H9 (cell line): Measurements from ENCODE around the gene WNT7B. TPM values are rescaled to one million over a fixed set of nuclear protein-coding genes. Genes with fewer than 3 reads are reported as not detected.

Experiments used
- DNase-seq: peaks from one replicate; pipeline ENCODE4 v3.0.0-alpha.2; 2017
- H2AFZ ChIP-seq: one replicate; pipeline ENCODE4 v1.6.1; 2013; ENCODE audit warnings: mild to moderate bottlenecking, low read length, control low read depth, moderate library complexity
- H2AK5ac ChIP-seq: 2 replicates; pipeline ENCODE4 v1.6.1; 2013; ENCODE audit warnings: low read length, control low read depth, mixed read lengths; ENCODE audit not compliant: insufficient read length
- H2BK120ac ChIP-seq: one replicate; pipeline ENCODE4 v1.6.1; 2013; ENCODE audit warnings: low read depth, mild to moderate bottlenecking, low read length, control low read depth, inconsistent platforms; ENCODE audit not compliant: poor library complexity, severe bottlenecking
- H2BK12ac ChIP-seq: 2 replicates; pipeline ENCODE4 v1.6.1; 2013; ENCODE audit warnings: low read length, control low read depth, mixed read lengths, low read depth; ENCODE audit not compliant: insufficient read length
- H2BK15ac ChIP-seq: 2 replicates; pipeline ENCODE4 v1.6.1; 2013; ENCODE audit warnings: low read depth, low read length, control low read depth
- H2BK20ac ChIP-seq: one replicate; pipeline ENCODE4 v1.6.1; 2013; ENCODE audit warnings: low read depth, mild to moderate bottlenecking, low read length, control low read depth, inconsistent platforms; ENCODE audit not compliant: poor library complexity, severe bottlenecking
- H2BK5ac ChIP-seq: 2 replicates; pipeline ENCODE4 v1.6.1; 2013; ENCODE audit warnings: low read length, control low read depth, mixed read lengths; ENCODE audit not compliant: insufficient read length
- H3K14ac ChIP-seq: 2 replicates; pipeline ENCODE4 v1.6.1; 2013; ENCODE audit warnings: low read length, control low read depth; ENCODE audit not compliant: insufficient read depth
- H3K18ac ChIP-seq: 2 replicates; pipeline ENCODE4 v1.6.1; 2013; ENCODE audit warnings: low read depth, mild to moderate bottlenecking, mixed read lengths, low read length, control low read depth; ENCODE audit not compliant: insufficient read length
- H3K23ac ChIP-seq: 2 replicates; pipeline ENCODE4 v1.6.1; 2013; ENCODE audit warnings: low read length, control low read depth, mixed read lengths, low read depth; ENCODE audit not compliant: insufficient read length
- H3K23me2 ChIP-seq: 2 replicates; pipeline ENCODE4 v1.6.1; 2013; ENCODE audit warnings: low read depth, mild to moderate bottlenecking, mixed read lengths, low read length, control low read depth; ENCODE audit not compliant: insufficient read length, poor library complexity, severe bottlenecking
- H3K27ac ChIP-seq: 2 replicates; pipeline ENCODE4 v1.5.1; 2013; ENCODE audit warnings: low read length, control low read depth, mixed read lengths, low read depth; ENCODE audit not compliant: insufficient read length
- H3K27me3 ChIP-seq: 2 replicates; pipeline ENCODE4 v1.6.1; 2013; ENCODE audit warnings: low read length, control low read depth, inconsistent platforms; ENCODE audit not compliant: insufficient read depth
- H3K4ac ChIP-seq: 2 replicates; pipeline ENCODE4 v1.6.1; 2013; ENCODE audit warnings: low read depth, mild to moderate bottlenecking, control low read depth, inconsistent platforms, low read length, moderate library complexity
- H3K4me1 ChIP-seq: 2 replicates; pipeline ENCODE4 v1.6.1; 2013; ENCODE audit warnings: low read length, control low read depth, inconsistent platforms; ENCODE audit not compliant: insufficient read depth
- H3K4me2 ChIP-seq: 2 replicates; pipeline ENCODE4 v1.6.1; 2013; ENCODE audit warnings: low read length, control low read depth, mixed read lengths; ENCODE audit not compliant: insufficient read length, insufficient read depth
- H3K56ac ChIP-seq: 2 replicates; pipeline ENCODE4 v1.6.1; 2013; ENCODE audit warnings: low read depth, mild to moderate bottlenecking, mixed read lengths, low read length, control low read depth; ENCODE audit not compliant: insufficient read length
- H3K79me1 ChIP-seq: 2 replicates; pipeline ENCODE4 v1.6.1; 2013; ENCODE audit warnings: low read depth, mild to moderate bottlenecking, moderate library complexity, low read length, control low read depth, inconsistent platforms; ENCODE audit not compliant: insufficient read depth, poor library complexity, severe bottlenecking
- H3K79me2 ChIP-seq: 2 replicates; pipeline ENCODE4 v1.6.1; 2013; ENCODE audit warnings: low read length, control low read depth, inconsistent platforms; ENCODE audit not compliant: insufficient read depth
- H3K9ac ChIP-seq: 2 replicates; pipeline ENCODE4 v1.6.1; 2013; ENCODE audit warnings: low read length, control low read depth, mixed read lengths; ENCODE audit not compliant: insufficient read length; ENCODE audit errors: extremely low read depth
- H3K9me3 ChIP-seq: one replicate; pipeline ENCODE4 v1.6.1; 2013; ENCODE audit warnings: low read depth, low read length, inconsistent platforms; ENCODE audit not compliant: control insufficient read depth
- H3T11ph ChIP-seq: one replicate; pipeline ENCODE4 v1.6.1; 2013; ENCODE audit warnings: mild to moderate bottlenecking, low read length, control low read depth, inconsistent platforms
- H4K20me1 ChIP-seq: one replicate; pipeline ENCODE4 v1.6.1; 2013; ENCODE audit not compliant: control insufficient read depth, insufficient read length, insufficient read depth
- H4K5ac ChIP-seq: 2 replicates; pipeline ENCODE4 v1.6.1; 2013; ENCODE audit warnings: low read depth, mild to moderate bottlenecking, mixed read lengths, low read length, control low read depth; ENCODE audit not compliant: insufficient read length
- H4K8ac ChIP-seq: replicated peaks from 2 replicates; pipeline ENCODE4 v1.6.1; 2013; ENCODE audit warnings: low read length, control low read depth, mixed read lengths, low read depth; ENCODE audit not compliant: insufficient read length
- H4K91ac ChIP-seq: 2 replicates; pipeline ENCODE4 v1.6.1; 2013; ENCODE audit warnings: low read depth, mild to moderate bottlenecking, moderate library complexity, mixed read lengths, low read length, control low read depth; ENCODE audit not compliant: insufficient read length
- H3K27ac Mint-ChIP-seq, 3 experiments: 2 replicates in 2 of 3; 3 replicates in 1 of 3; pipeline ENCODE4 v1.8.0; 2020 to 2021; ENCODE audit warnings: mixed read lengths in 3 of 3, mild to moderate bottlenecking in 1 of 3, moderate library complexity in 1 of 3
- H3K27me3 Mint-ChIP-seq: 2 replicates; pipeline ENCODE4 v1.8.0; 2021; ENCODE audit warnings: low read depth, mild to moderate bottlenecking, moderate library complexity, mixed read lengths
- H3K36me3 Mint-ChIP-seq, 3 experiments: 2 replicates in 2 of 3; 3 replicates in 1 of 3; pipeline ENCODE4 v1.8.0; 2020 to 2021; ENCODE audit warnings: low read depth in 3 of 3, mixed read lengths in 3 of 3; ENCODE audit not compliant: insufficient read depth in 1 of 3
- H3K4me1 Mint-ChIP-seq, 2 experiments: 2 replicates each; pipeline ENCODE4 v1.8.0; 2020; ENCODE audit warnings: mixed read lengths in 2 of 2
- H3K4me3 Mint-ChIP-seq, 2 experiments: 2 replicates in 1 of 2; 3 replicates in 1 of 2; pipeline ENCODE4 v1.8.0; 2020 to 2021; ENCODE audit warnings: mild to moderate bottlenecking in 2 of 2, mixed read lengths in 2 of 2, moderate library complexity in 1 of 2
- H3K9me3 Mint-ChIP-seq, 2 experiments: 2 replicates in 1 of 2; 3 replicates in 1 of 2; pipeline ENCODE4 v1.8.0; 2020; ENCODE audit warnings: mild to moderate bottlenecking in 2 of 2, mixed read lengths in 2 of 2, moderate library complexity in 1 of 2
- CTCF ChIP-seq: fragments of 200-600 bp; sonication (generic); conservative IDR thresholded peaks from 3 replicates; pipeline ENCODE4 v1.8.0; 2021; ENCODE audit warnings: antibody characterized with exemption, mild to moderate bottlenecking
- WGBS: extraction: QIAGEN DNeasy Blood & Tissue Kit; methylation state at CpG from one replicate; pipeline ENCODE4 v1.1.7; 2013; ENCODE audit warnings: missing lambda C conversion rate, low lambda C conversion rate, mixed read lengths; ENCODE audit not compliant: insufficient read length; ENCODE audit errors: extremely low coverage; 5-methylcytosine and 5-hydroxymethylcytosine counted together
- total RNA-seq: library from RNA; stranded (reverse); gene quantifications from 2 replicates; pipeline ENCODE4 v1.2.1, GENCODE V29; 2021

Gene WNT7B
- total RNA-seq, 1 experiment from 2014 or later: 0.09 TPM

DNA sequence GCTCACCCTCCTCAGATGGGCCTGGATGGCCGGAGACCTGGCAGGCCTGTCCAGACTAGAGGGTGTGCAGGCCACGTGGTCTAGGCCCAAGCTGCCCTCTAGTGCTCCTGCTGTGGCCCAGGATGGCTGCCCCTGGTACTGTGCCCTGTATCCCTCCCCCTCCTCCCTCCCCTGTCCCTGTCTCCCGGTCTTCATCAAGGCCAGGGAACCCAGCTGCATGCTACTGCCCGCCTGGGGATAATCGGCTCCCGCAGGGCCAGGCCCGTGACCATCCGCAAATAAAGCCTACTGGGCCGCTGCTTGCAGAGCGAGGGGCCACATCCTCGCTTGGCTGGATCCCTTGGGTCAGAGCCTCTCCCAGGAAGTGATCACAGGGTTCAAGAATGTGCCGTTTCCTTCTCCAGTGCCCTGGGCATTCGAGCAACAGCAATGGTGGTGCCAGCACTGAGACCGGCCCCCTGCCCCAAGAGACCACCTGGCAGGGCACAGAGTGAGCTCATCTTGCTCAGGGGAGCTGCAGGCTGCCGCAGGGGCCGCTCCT, 51.1 kb downstream of the WNT7B start:
- Histone ChIP-seq H3K4me2 (no peak overlapping the region), H3K56ac (no peak overlapping the region), H3K9me3 (no peaks in the 10 kb centered on the region), H2BK15ac (no peak overlapping the region), H4K8ac (no peak overlapping the region), H2BK120ac (no peak overlapping the region), H3T11ph (no peak overlapping the region), H2BK12ac (no peak overlapping the region), H4K20me1 (no peaks in the 10 kb centered on the region), H3K18ac (no peak overlapping the region), H2BK5ac (no peak overlapping the region), H3K27ac (no peak overlapping the region), H3K14ac (no peak overlapping the region), H3K79me2 (no peaks in the 10 kb centered on the region), H4K91ac (no peak overlapping the region), H3K23ac (no peak overlapping the region), H2AFZ (no peak overlapping the region), H3K23me2 (no peaks in the 10 kb centered on the region), H2BK20ac (no peak overlapping the region), H3K4ac (no peak overlapping the region), H2AK5ac (no peak overlapping the region), H3K79me1 (no peaks in the 10 kb centered on the region), H3K4me1 (no peaks in the 10 kb centered on the region), H3K27me3 (no peaks in the 10 kb centered on the region), H4K5ac (no peak overlapping the region), H3K9ac (no peak overlapping the region)
- Mint-ChIP-seq H3K4me3 (no peak overlapping the region), H3K36me3 (no peaks in the 10 kb centered on the region), H3K27me3 (peaks cover 2% of the 10 kb centered on the region; the same call in 1 of the 2 replicates), H3K4me1 (no peaks in the 10 kb centered on the region), H3K27ac (no peak overlapping the region), H3K9me3 (no peaks in the 10 kb centered on the region; a peak in 1 of 5 replicates)
- no peak for TF ChIP-seq CTCF
- DNase-seq: no peak
- no CpG with 5 or more reads among the region's 16 CpGs for WGBS
